NB4 (cell line): ENCODE measurements around the gene CXCL8.

Source experiments
- CTCF ChIP-seq: IDR thresholded peaks from one replicate; pipeline ENCODE4 v1.5.1; 2012; ENCODE audit warnings: low read depth, low read length
- POLR2A ChIP-seq: IDR thresholded peaks from 2 replicates; pipeline ENCODE4 v1.6.1; 2011; ENCODE audit warnings: mild to moderate bottlenecking; ENCODE audit not compliant: insufficient read length; ENCODE audit errors: extremely low read depth

- TF ChIP-seq CTCF (no peak), POLR2A (no peak)
Measured at GRCh38 chr4:73744203-73744602, 3.8 kb downstream of the CXCL8 start.
